ENCODE results near the gene ZNF430.

DNA sequence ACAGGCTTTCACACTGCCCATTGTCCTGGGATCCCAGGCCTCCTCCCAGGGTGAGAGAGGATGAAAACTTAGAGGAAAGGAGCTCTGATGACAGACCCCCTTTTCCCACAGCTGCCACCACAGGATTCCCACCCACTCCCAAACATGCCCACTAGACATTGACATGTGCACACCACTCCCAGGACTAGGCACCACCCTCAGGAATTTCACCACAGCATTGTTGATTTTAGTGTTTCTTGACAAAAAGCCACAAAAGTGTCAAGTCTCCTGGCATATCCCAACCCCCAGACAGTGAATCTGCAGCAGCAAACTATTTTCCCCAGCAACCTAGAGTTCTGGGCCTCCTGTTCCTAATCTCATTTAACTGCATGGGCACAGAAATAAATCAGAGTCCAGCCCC, 71.7 kb downstream of the ZNF430 start:
- no peak for TF ChIP-seq CHD1 (IDR thresholded peaks at IDR 0.05; ENCODE audit: low read depth, low read length)
- TF ChIP-seq, protein P1, sequence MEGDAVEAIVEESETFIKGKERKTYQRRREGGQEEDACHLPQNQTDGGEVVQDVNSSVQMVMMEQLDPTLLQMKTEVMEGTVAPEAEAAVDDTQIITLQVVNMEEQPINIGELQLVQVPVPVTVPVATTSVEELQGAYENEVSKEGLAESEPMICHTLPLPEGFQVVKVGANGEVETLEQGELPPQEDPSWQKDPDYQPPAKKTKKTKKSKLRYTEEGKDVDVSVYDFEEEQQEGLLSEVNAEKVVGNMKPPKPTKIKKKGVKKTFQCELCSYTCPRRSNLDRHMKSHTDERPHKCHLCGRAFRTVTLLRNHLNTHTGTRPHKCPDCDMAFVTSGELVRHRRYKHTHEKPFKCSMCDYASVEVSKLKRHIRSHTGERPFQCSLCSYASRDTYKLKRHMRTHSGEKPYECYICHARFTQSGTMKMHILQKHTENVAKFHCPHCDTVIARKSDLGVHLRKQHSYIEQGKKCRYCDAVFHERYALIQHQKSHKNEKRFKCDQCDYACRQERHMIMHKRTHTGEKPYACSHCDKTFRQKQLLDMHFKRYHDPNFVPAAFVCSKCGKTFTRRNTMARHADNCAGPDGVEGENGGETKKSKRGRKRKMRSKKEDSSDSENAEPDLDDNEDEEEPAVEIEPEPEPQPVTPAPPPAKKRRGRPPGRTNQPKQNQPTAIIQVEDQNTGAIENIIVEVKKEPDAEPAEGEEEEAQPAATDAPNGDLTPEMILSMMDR (IDR thresholded peaks at IDR 0.05; ENCODE audit: control extremely low read depth in 1 of 3, insufficient read depth in 1 of 3, low read depth in 1 of 3, low read length in 3 of 3): no peak
- no peak for TF ChIP-seq JUND (IDR thresholded peaks at IDR 0.05; ENCODE audit: low read length)
- TF ChIP-seq TEAD4 (IDR thresholded peaks at IDR 0.05; ENCODE audit: low read depth, low read length): no peak
- TF ChIP-seq CHD2 (IDR thresholded peaks at IDR 0.05; ENCODE audit: low read length): no peak
- TF ChIP-seq, protein P2, sequence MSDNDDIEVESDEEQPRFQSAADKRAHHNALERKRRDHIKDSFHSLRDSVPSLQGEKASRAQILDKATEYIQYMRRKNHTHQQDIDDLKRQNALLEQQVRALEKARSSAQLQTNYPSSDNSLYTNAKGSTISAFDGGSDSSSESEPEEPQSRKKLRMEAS (IDR thresholded peaks at IDR 0.05): no peak
- no peak for TF ChIP-seq TCF12 (IDR thresholded peaks at IDR 0.05; ENCODE audit: low read depth, low read length)
- no peak for TF ChIP-seq TBP (IDR thresholded peaks at IDR 0.05; ENCODE audit: low read depth, low read length)
- no peak for TF ChIP-seq RXRA (IDR thresholded peaks at IDR 0.05; ENCODE audit: insufficient read depth, low read depth, low read length)
- TF ChIP-seq MAFK (IDR thresholded peaks at IDR 0.05; ENCODE audit: low read depth, low read length): no peak
- TF ChIP-seq YY1 (IDR thresholded peaks at IDR 0.05; ENCODE audit: low read depth, low read length): no peak
- no peak for TF ChIP-seq BACH1 (IDR thresholded peaks at IDR 0.05; ENCODE audit: low read length)
